AG10803 (cell line): Measurements from ENCODE around the gene SMNDC1.

ENCODE experiments used
- DNase-seq: peaks from one replicate; pipeline ENCODE4 v3.0.0; 2010; ENCODE audit warnings: low read depth
- H3K4me3 ChIP-seq: 2 replicates; pipeline ENCODE4 v1.5.1; 2011; ENCODE audit warnings: mild to moderate bottlenecking, low read length, control low read depth
- CTCF ChIP-seq: conservative IDR thresholded peaks from 2 replicates; pipeline ENCODE4 v1.5.1; 2011; ENCODE audit warnings: mild to moderate bottlenecking, low read length, control low read depth, inconsistent platforms

SMNDC1 gene

GRCh38 chr10:110330675-110331074, 26.0 kb upstream of the SMNDC1 start:
- no peak for DNase-seq
- H3K4me3 ChIP-seq = no peak overlapping the region
- no peak for TF ChIP-seq CTCF

- no peak overlapping the region for H3K4me3 ChIP-seq
- DNase-seq = no peak
- TF ChIP-seq CTCF = no peak
These were observed 22.7 kb upstream of the SMNDC1 start for GRCh38 chr10:110327262-110327914.

- peak; percentile 87 for DNase-seq
- TF ChIP-seq CTCF = no peak
- H3K4me3 ChIP-seq = no peak overlapping the region
These were observed 21.8 kb upstream of the SMNDC1 start for GRCh38 chr10:110326351-110327032.

GRCh38 chr10:110324805-110325280, 20.1 kb upstream of the SMNDC1 start:
- no peak for DNase-seq
- no peak for TF ChIP-seq CTCF
- H3K4me3 ChIP-seq = no peak overlapping the region

- H3K4me3 ChIP-seq = no peak overlapping the region
- DNase-seq = no peak
- no peak for TF ChIP-seq CTCF
These were observed 19.6 kb upstream of the SMNDC1 start for GRCh38 chr10:110324201-110324804.

- DNase-seq = peak; percentile 87
- TF ChIP-seq CTCF = no peak
- no peak overlapping the region for H3K4me3 ChIP-seq
These were observed 18.8 kb upstream of the SMNDC1 start for GRCh38 chr10:110323503-110323902.
